Osteocyte (in vitro differentiated cells): Measurements from ENCODE around the gene STRA8. TPM values are rescaled to one million over a fixed set of nuclear protein-coding genes. Genes with fewer than 3 reads are reported as not detected.

Experiments
- DNase-seq: peaks from one replicate; pipeline ENCODE4 v3.0.0; 2021; ENCODE audit warnings: mixed read lengths; ENCODE audit not compliant: unreplicated experiment; ENCODE audit errors: extremely low spot score
- H3K27ac Mint-ChIP-seq: one replicate; pipeline ENCODE4 v1.8.0; 2021; ENCODE audit warnings: mild to moderate bottlenecking, mixed read lengths; ENCODE audit not compliant: unreplicated experiment
- H3K27me3 Mint-ChIP-seq: one replicate; pipeline ENCODE4 v1.8.0; 2021; ENCODE audit warnings: mixed read lengths; ENCODE audit not compliant: unreplicated experiment
- H3K36me3 Mint-ChIP-seq: one replicate; pipeline ENCODE4 v1.8.0; 2021; ENCODE audit warnings: mixed read lengths; ENCODE audit not compliant: unreplicated experiment
- H3K4me1 Mint-ChIP-seq: one replicate; pipeline ENCODE4 v1.8.0; 2021; ENCODE audit warnings: mixed read lengths; ENCODE audit not compliant: unreplicated experiment
- H3K4me3 Mint-ChIP-seq: one replicate; pipeline ENCODE4 v1.8.0; 2021; ENCODE audit warnings: mild to moderate bottlenecking, moderate library complexity, mixed read lengths; ENCODE audit not compliant: unreplicated experiment
- H3K9me3 Mint-ChIP-seq: one replicate; pipeline ENCODE4 v1.8.0; 2021; ENCODE audit warnings: mixed read lengths; ENCODE audit not compliant: unreplicated experiment
- CTCF ChIP-seq: fragments of 200-600 bp; sonication (generic); IDR thresholded peaks from 2 replicates; pipeline ENCODE4 v1.5.0; 2021; ENCODE audit warnings: antibody characterized with exemption, mild to moderate bottlenecking, moderate library complexity
- total RNA-seq: library from RNA; stranded (reverse); gene quantifications from 2 replicates; pipeline ENCODE4 v1.2.1, GENCODE V29; 2021

STRA8 gene
- total RNA-seq, 1 donor from 2014 or later: not detected

- Mint-ChIP-seq H3K27ac (no peak overlapping the region), H3K4me3 (no peak overlapping the region), H3K27me3 (no peaks in the 10 kb centered on the region), H3K36me3 (no peaks in the 10 kb centered on the region), H3K9me3 (no peaks in the 10 kb centered on the region), H3K4me1 (peaks cover 15% of the 10 kb centered on the region)
- TF ChIP-seq CTCF: no peak
- DNase-seq: no peak
Measured at GRCh38 chr7:135251496-135252391, 18.1 kb downstream of the STRA8 start.

DNA sequence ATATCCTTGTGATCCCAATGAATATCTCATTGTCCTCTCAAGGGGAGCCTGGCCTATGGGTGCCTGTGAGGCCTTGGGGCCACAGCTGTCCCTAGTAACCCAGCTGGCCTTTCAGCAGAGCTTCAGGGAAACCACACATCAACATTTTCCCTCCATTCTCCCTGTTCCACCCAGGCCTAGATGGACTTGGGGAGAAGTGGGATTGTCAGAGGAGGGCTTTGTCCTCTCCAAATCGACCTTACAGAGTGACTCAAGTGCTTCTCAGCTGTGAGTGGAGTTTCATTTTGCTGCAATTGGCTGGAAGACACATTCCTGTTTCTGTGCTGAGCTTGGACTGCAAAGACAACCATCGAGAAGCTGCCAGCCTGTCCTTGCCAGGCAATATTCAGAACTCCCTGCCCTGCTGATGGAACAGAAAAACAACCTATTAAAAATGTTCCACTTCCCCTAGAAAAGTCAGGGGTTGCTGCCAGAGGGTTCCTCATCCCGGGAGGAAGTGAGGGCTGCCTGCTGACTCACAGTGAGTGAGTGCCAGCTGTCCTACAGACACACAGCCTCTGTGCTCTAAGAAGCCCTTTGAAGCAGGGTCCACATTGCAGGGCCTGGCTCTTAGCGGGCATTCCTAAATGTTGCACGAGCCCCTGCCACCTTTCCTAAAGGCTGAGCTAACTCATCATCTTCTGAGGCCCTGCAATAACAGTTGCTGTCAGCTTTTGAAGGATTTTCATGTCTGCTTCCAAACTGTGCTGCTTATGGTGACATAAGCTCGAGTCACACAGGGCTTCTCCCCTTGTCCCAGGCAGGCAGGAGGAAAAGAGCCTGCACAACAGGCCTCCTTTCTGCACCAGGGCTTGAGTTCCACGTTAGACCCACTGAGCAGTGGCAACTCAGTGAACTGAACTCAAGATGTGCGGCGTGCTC is 20.5 kb downstream of the STRA8 start:
- no peaks in the 10 kb centered on the region for H3K27me3 Mint-ChIP-seq
- no peaks in the 10 kb centered on the region for H3K36me3 Mint-ChIP-seq
- TF ChIP-seq CTCF: no peak
- peaks cover 15% of the 10 kb centered on the region for H3K4me1 Mint-ChIP-seq
- DNase-seq: no peak
- H3K4me3 Mint-ChIP-seq: no peak overlapping the region
- no peaks in the 10 kb centered on the region for H3K9me3 Mint-ChIP-seq
- peak overlapping the region; percentile 88 for H3K27ac Mint-ChIP-seq

- Mint-ChIP-seq H3K36me3 (no peaks in the 10 kb centered on the region), H3K27me3 (peaks cover 4% of the 10 kb centered on the region), H3K4me1 (peaks cover 31% of the 10 kb centered on the region), H3K27ac (no peak overlapping the region), H3K9me3 (no peaks in the 10 kb centered on the region), H3K4me3 (no peak overlapping the region)
- TF ChIP-seq CTCF: no peak
- DNase-seq: no peak
Measured at GRCh38 chr7:135257790-135258189, 24.2 kb downstream of the STRA8 start.

DNA sequence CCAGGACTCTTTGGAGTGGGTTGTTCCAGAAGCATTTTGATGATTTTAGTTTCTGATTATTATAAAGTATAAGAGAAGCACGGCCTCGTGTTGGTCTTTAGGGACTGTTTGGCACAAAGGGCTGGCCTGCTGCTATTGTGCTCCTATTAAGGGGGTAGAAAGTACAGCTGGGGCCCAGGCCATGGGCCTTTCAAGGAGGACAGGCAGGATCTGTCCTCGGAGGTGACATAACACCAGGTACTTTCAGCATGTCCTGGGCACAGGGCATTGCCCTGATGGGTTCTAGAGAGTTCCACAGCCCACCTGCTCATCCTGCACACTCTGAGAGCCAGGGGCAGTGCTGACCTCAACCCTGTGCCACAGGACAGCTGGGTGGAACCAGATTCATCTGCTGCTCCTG is 24.9 kb downstream of the STRA8 start:
- Mint-ChIP-seq H3K27ac (no peak overlapping the region), H3K27me3 (peaks cover 5% of the 10 kb centered on the region)
- TF ChIP-seq CTCF: no peak

DNA sequence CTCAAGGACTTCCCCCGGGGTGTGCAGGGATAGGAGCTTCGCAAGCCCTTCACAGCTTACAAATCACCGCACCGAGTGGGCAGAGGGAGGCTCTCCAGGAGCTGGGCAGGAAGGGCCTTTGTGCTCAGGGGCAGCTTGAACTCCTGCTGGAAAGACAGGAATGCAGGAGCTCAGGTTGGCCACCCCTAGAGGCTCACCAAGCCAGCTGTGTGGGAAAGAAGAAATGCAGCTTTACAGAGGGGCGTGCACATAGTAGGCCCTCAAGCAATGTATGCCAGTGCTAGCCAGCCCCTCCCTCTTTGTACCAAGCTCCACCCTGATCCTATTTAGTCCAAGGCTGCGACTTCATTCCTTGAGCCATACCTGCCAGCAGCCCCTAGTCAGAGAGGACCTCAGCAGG is 26.1 kb downstream of the STRA8 start:
- Mint-ChIP-seq H3K4me3 (no peak overlapping the region), H3K27ac (no peak overlapping the region)

More for the DNA sequence above, 24.9 kb downstream of the STRA8 start:
- H3K4me1 Mint-ChIP-seq: peaks cover 31% of the 10 kb centered on the region
- no peaks in the 10 kb centered on the region for H3K9me3 Mint-ChIP-seq
- no peak for DNase-seq
- no peaks in the 10 kb centered on the region for H3K36me3 Mint-ChIP-seq
- no peak overlapping the region for H3K4me3 Mint-ChIP-seq

More for the DNA sequence above, 26.1 kb downstream of the STRA8 start:
- no peak for DNase-seq
- TF ChIP-seq CTCF: no peak
- Mint-ChIP-seq H3K27me3 (peaks cover 5% of the 10 kb centered on the region), H3K36me3 (no peaks in the 10 kb centered on the region), H3K4me1 (peaks cover 20% of the 10 kb centered on the region), H3K9me3 (no peaks in the 10 kb centered on the region)
